K562 (cell line): ENCODE data around the gene ERO1B. TPM values are rescaled to one million over a fixed set of nuclear protein-coding genes. Genes with fewer than 3 reads are reported as not detected.

Source experiments
- EHMT2 ChIP-seq: fragments of 450-650 bp; IDR thresholded peaks from 2 replicates; pipeline ENCODE4 v1.6.1; 2018; ENCODE audit warnings: antibody characterized with exemption
- HNRNPK ChIP-seq: fragments of 200-400 bp; formaldehyde crosslinking; IDR thresholded peaks from one replicate; pipeline ENCODE4 v1.6.1; 2018; ENCODE audit warnings: mild to moderate bottlenecking, low read depth, low read length; ENCODE audit not compliant: poor library complexity, severe bottlenecking
- JUND ChIP-seq, 2 experiments: IDR thresholded peaks; 2 replicates in 1 of 2; 3 replicates in 1 of 2; pipeline ENCODE4 v1.6.1; 2011; ENCODE audit warnings: borderline replicate concordance in 2 of 2, low read depth in 2 of 2, low read length in 2 of 2, improper control_type of control experiment in 1 of 2, missing biosample characterization in 1 of 2, missing genetic modification characterization in 1 of 2, missing genetic modification reagents in 1 of 2
- MLLT1 ChIP-seq, 2 experiments: fragments of 450-650 bp; IDR thresholded peaks; 2 replicates each; pipeline ENCODE4 v1.6.1; 2016
- NRF1 ChIP-seq, 2 experiments: fragments of 450-650 bp; IDR thresholded peaks in 1 of 2; conservative IDR thresholded peaks in 1 of 2; 2 replicates each; pipeline ENCODE4 v1.6.1; 2014; ENCODE audit warnings: mild to moderate bottlenecking in 2 of 2
- RBM17 ChIP-seq: fragments of 200-400 bp; formaldehyde crosslinking; IDR thresholded peaks from 2 replicates; pipeline ENCODE4 v1.6.1; 2017; ENCODE audit warnings: low read depth, mild to moderate bottlenecking, low read length, borderline replicate concordance
- TAF7 ChIP-seq: fragments of 450-650 bp; IDR thresholded peaks from 2 replicates; pipeline ENCODE4 v1.6.1; 2016; ENCODE audit warnings: missing genetic modification characterization, missing compliant biosample characterization
- TBP ChIP-seq: optimal IDR thresholded peaks from 2 replicates; pipeline ENCODE3; 2011; ENCODE audit warnings: low read depth, low read length, improper control_type of control experiment
- ZNF583 ChIP-seq: fragments of 250-450 bp; sonication (Bioruptor Pico); IDR thresholded peaks from 2 replicates; pipeline ENCODE4 v1.4.0; 2020
- polyA plus RNA-seq, 8 experiments: library from polyadenylated mRNA; depleted of rRNA in 4 of 8; stranded (reverse) in 5 of 8; unstranded in 3 of 8; fragments of >200 nt; fragmentation: Nextera tagmentation in 2 of 8; fragmentation: Illumina TruSeq in 1 of 8; extraction: Ambion mirVana in 2 of 8; extraction: Trizol in 1 of 8; gene quantifications; 2 replicates each; pipeline versions ENCODE4 v1.2.1 to v1.2.3, GENCODE V29; 2011 to 2014; ENCODE audit warnings: inconsistent platforms in 1 of 8, missing spikeins in 1 of 8
- total RNA-seq, 7 experiments: library from RNA; depleted of rRNA in 6 of 7; stranded (reverse); fragments of >200 nt in 6 of 7; fragmentation: Illumina TruSeq in 2 of 7; extraction: Trizol in 2 of 7; gene quantifications; 2 replicates each; pipeline versions ENCODE4 v1.2.1 to v1.2.3, GENCODE V29; 2011 to 2021; ENCODE audit warnings: low replicate concordance in 1 of 7
- TF ChIP-seq, protein P1 (sequence below), 2 experiments: fragments of 450-650 bp in 1 of 2; sonication (generic) in 1 of 2; formaldehyde crosslinking in 1 of 2; IDR thresholded peaks; 2 replicates each; pipeline versions ENCODE4 v1.7.1 to v1.9.0; 2016 to 2022; ENCODE audit warnings: inconsistent platforms in 1 of 2, mild to moderate bottlenecking in 1 of 2, missing genetic modification reagents in 1 of 2
- TF ChIP-seq, protein P2 (sequence below): IDR thresholded peaks from 2 replicates; pipeline ENCODE4 v1.6.1; 2012; ENCODE audit warnings: low read depth, low read length, improper control_type of control experiment, borderline replicate concordance

Gene ERO1B
- total and polyA plus RNA-seq, 9 of the 15 experiments (the other 6 are each of a cell fraction or from before 2014, with no cell fraction given), result 0.59 to 6.4 (median 4.2) TPM

GRCh38 chr1:236287757-236288619 lies 6.2 kb upstream of the ERO1B start (continued):
- peak; percentile 47 to 55; a peak in 2 of 4 replicates for TF ChIP-seq MLLT1 (IDR thresholded peaks at IDR 0.05)
- no peak for TF ChIP-seq HNRNPK
- peak; percentile 87 for TF ChIP-seq TAF7
- peak; percentile 1; the same call in 1 of the 2 replicates for TF ChIP-seq JUND (IDR thresholded peaks at IDR 0.05; ENCODE audit: borderline replicate concordance, low read depth, low read length)
- no peak; the same call in 2 of the 3 replicates for TF ChIP-seq JUND (tag; IDR thresholded peaks at IDR 0.05; ENCODE audit: borderline replicate concordance, low read depth, low read length)
- no peak for TF ChIP-seq RBM17
- TF ChIP-seq, protein P1, sequence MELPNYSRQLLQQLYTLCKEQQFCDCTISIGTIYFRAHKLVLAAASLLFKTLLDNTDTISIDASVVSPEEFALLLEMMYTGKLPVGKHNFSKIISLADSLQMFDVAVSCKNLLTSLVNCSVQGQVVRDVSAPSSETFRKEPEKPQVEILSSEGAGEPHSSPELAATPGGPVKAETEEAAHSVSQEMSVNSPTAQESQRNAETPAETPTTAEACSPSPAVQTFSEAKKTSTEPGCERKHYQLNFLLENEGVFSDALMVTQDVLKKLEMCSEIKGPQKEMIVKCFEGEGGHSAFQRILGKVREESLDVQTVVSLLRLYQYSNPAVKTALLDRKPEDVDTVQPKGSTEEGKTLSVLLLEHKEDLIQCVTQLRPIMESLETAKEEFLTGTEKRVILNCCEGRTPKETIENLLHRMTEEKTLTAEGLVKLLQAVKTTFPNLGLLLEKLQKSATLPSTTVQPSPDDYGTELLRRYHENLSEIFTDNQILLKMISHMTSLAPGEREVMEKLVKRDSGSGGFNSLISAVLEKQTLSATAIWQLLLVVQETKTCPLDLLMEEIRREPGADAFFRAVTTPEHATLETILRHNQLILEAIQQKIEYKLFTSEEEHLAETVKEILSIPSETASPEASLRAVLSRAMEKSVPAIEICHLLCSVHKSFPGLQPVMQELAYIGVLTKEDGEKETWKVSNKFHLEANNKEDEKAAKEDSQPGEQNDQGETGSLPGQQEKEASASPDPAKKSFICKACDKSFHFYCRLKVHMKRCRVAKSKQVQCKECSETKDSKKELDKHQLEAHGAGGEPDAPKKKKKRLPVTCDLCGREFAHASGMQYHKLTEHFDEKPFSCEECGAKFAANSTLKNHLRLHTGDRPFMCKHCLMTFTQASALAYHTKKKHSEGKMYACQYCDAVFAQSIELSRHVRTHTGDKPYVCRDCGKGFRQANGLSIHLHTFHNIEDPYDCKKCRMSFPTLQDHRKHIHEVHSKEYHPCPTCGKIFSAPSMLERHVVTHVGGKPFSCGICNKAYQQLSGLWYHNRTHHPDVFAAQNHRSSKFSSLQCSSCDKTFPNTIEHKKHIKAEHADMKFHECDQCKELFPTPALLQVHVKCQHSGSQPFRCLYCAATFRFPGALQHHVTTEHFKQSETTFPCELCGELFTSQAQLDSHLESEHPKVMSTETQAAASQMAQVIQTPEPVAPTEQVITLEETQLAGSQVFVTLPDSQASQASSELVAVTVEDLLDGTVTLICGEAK (IDR thresholded peaks at IDR 0.05), result peak; percentile 44
- TF ChIP-seq, protein P1 (CRISPR knock-in tag; IDR thresholded peaks at IDR 0.05), result no peak
- TF ChIP-seq NRF1 (conservative IDR thresholded peaks at IDR 0.05 in 1 of 2, IDR thresholded peaks at IDR 0.05 in 1 of 2), result peak; percentile 46 to 56; a peak in 3 of 4 replicates
- TF ChIP-seq EHMT2, result no peak
- peak; percentile 96 for TF ChIP-seq TBP
- TF ChIP-seq ZNF583 (CRISPR knock-in tag), result peak; percentile 61; the same call in 1 of the 2 replicates
- TF ChIP-seq, protein P2, sequence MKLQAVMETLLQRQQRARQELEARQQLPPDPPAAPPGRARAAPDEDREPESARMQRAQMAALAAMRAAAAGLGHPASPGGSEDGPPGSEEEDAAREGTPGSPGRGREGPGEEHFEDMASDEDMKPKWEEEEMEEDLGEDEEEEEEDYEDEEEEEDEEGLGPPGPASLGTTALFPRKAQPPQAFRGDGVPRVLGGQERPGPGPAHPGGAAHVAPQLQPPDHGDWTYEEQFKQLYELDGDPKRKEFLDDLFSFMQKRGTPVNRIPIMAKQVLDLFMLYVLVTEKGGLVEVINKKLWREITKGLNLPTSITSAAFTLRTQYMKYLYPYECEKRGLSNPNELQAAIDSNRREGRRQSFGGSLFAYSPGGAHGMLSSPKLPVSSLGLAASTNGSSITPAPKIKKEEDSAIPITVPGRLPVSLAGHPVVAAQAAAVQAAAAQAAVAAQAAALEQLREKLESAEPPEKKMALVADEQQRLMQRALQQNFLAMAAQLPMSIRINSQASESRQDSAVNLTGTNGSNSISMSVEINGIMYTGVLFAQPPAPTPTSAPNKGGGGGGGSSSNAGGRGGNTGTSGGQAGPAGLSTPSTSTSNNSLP, result no peak; the same call in 1 of the 2 replicates
